ENCODE results near the gene FOXN4.

FOXN4 gene

GRCh38 chr12:109286652-109287051 is 22.4 kb downstream of the FOXN4 start:
- no peaks in the 10 kb centered on the region for H3K4me1 ChIP-seq
- no peak overlapping the region for H2AFZ ChIP-seq
- no peaks in the 10 kb centered on the region for H3K27me3 ChIP-seq (ENCODE audit: control insufficient read depth, insufficient read depth, low read length)
- H3K27ac ChIP-seq, result no peak overlapping the region
- TF ChIP-seq CTCF (IDR thresholded peaks at IDR 0.05), result no peak
- H3K79me2 ChIP-seq, result no peaks in the 10 kb centered on the region
- H3K36me3 ChIP-seq (ENCODE audit: control insufficient read depth, insufficient read depth, low read length), result no peaks in the 10 kb centered on the region
- no peak overlapping the region for H3K4me2 ChIP-seq (ENCODE audit: low read length)
- H3K9ac ChIP-seq, result no peak overlapping the region
- H3K9me3 ChIP-seq (ENCODE audit: control insufficient read depth, low read length), result no peaks in the 10 kb centered on the region
- H3K4me3 ChIP-seq (ENCODE audit: low read depth, low read length), result no peak overlapping the region

GRCh38 chr12:109286252-109286651 is 22.8 kb downstream of the FOXN4 start:
- no peak for TF ChIP-seq CTCF (IDR thresholded peaks at IDR 0.05)
- H3K4me3 ChIP-seq (ENCODE audit: low read depth, low read length), result no peak overlapping the region
- no peak overlapping the region for H3K4me2 ChIP-seq (ENCODE audit: low read length)
- no peaks in the 10 kb centered on the region for H3K27me3 ChIP-seq (ENCODE audit: control insufficient read depth, insufficient read depth, low read length)
- H3K36me3 ChIP-seq (ENCODE audit: control insufficient read depth, insufficient read depth, low read length), result no peaks in the 10 kb centered on the region
- H3K4me1 ChIP-seq, result no peaks in the 10 kb centered on the region
- H3K9ac ChIP-seq, result no peak overlapping the region
- H3K79me2 ChIP-seq, result no peaks in the 10 kb centered on the region
- H2AFZ ChIP-seq, result no peak overlapping the region
- H3K9me3 ChIP-seq (ENCODE audit: control insufficient read depth, low read length), result no peaks in the 10 kb centered on the region
- no peak overlapping the region for H3K27ac ChIP-seq

GRCh38 chr12:109284392-109284791 is 24.7 kb downstream of the FOXN4 start:
- no peak for TF ChIP-seq CTCF (IDR thresholded peaks at IDR 0.05)
- H3K36me3 ChIP-seq (ENCODE audit: control insufficient read depth, insufficient read depth, low read length), result no peaks in the 10 kb centered on the region
- H3K79me2 ChIP-seq, result no peaks in the 10 kb centered on the region
- H3K4me3 ChIP-seq (ENCODE audit: low read depth, low read length), result no peak overlapping the region
- no peak overlapping the region for H3K4me2 ChIP-seq (ENCODE audit: low read length)
- no peaks in the 10 kb centered on the region for H3K9me3 ChIP-seq (ENCODE audit: control insufficient read depth, low read length)
- H3K9ac ChIP-seq, result no peak overlapping the region
- H2AFZ ChIP-seq, result no peak overlapping the region
- no peaks in the 10 kb centered on the region for H3K4me1 ChIP-seq
- H3K27ac ChIP-seq, result no peak overlapping the region
- no peaks in the 10 kb centered on the region for H3K27me3 ChIP-seq (ENCODE audit: control insufficient read depth, insufficient read depth, low read length)

GRCh38 chr12:109281452-109281851 is 27.6 kb downstream of the FOXN4 start:
- H3K79me2 ChIP-seq, result no peaks in the 10 kb centered on the region
- H3K4me1 ChIP-seq, result no peaks in the 10 kb centered on the region
- no peaks in the 10 kb centered on the region for H3K9me3 ChIP-seq (ENCODE audit: control insufficient read depth, low read length)
- H3K4me3 ChIP-seq (ENCODE audit: low read depth, low read length), result no peak overlapping the region
- H3K9ac ChIP-seq, result no peak overlapping the region
- H2AFZ ChIP-seq, result no peak overlapping the region
- H3K27me3 ChIP-seq (ENCODE audit: control insufficient read depth, insufficient read depth, low read length), result no peaks in the 10 kb centered on the region
- no peak for TF ChIP-seq CTCF (IDR thresholded peaks at IDR 0.05)
- H3K36me3 ChIP-seq (ENCODE audit: control insufficient read depth, insufficient read depth, low read length), result no peaks in the 10 kb centered on the region
- H3K27ac ChIP-seq, result no peak overlapping the region
- no peak overlapping the region for H3K4me2 ChIP-seq (ENCODE audit: low read length)

GRCh38 chr12:109279525-109279924 is 29.6 kb downstream of the FOXN4 start:
- Histone ChIP-seq H3K27me3 (ENCODE audit: control insufficient read depth, insufficient read depth, low read length) (no peaks in the 10 kb centered on the region), H3K27ac (no peak overlapping the region), H3K9me3 (ENCODE audit: control insufficient read depth, low read length) (no peaks in the 10 kb centered on the region), H3K36me3 (ENCODE audit: control insufficient read depth, insufficient read depth, low read length) (no peaks in the 10 kb centered on the region), H3K9ac (no peak overlapping the region), H3K4me3 (ENCODE audit: low read depth, low read length) (no peak overlapping the region), H2AFZ (no peak overlapping the region), H3K79me2 (no peaks in the 10 kb centered on the region), H3K4me1 (no peaks in the 10 kb centered on the region), H3K4me2 (ENCODE audit: low read length) (no peak overlapping the region)
- TF ChIP-seq CTCF (IDR thresholded peaks at IDR 0.05), result no peak

All from parathyroid adenoma (tissue), 2 donors.